ENCODE results near the gene ERG. TPM values are rescaled to one million over a fixed set of nuclear protein-coding genes. Genes with fewer than 3 reads are reported as not detected.

The ERG gene
- polyA plus RNA-seq, 3 donors = 15.6 to 20.7 (median 19.5) TPM

GRCh38 chr21:38337793-38338192 is 160.5 kb downstream of the ERG start:
- DNase-seq = no peak

GRCh38 chr21:38334866-38335265 is 163.4 kb downstream of the ERG start:
- no peak for DNase-seq

GRCh38 chr21:38333301-38334272 is 164.7 kb downstream of the ERG start:
- DNase-seq = no peak

- no peak for DNase-seq
These were observed 167.6 kb downstream of the ERG start for GRCh38 chr21:38330666-38331065.

Other genes starting within 250 kb of the ERG start
- gene KCNJ15, start 241.5 kb downstream of the ERG start, polyA plus RNA-seq (ENCODE audit: insufficient read length in 3 of 3) = 100 to 1,000 TPM; 181 to 322 (median 252) TPM

Measured in renal pelvis (tissue), 4 donors.